Dermis lymphatic vessel endothelial cell (primary cell): Measurements from ENCODE around the gene PRUNE2. TPM values are rescaled to one million over a fixed set of nuclear protein-coding genes. Genes with fewer than 3 reads are reported as not detected.

Experiments
- total RNA-seq: library from RNA; depleted of rRNA; stranded (reverse); fragments of >200 nt; gene quantifications from 2 replicates; pipeline ENCODE4 v1.2.1, GENCODE V29; 2014

Gene PRUNE2, protein sequence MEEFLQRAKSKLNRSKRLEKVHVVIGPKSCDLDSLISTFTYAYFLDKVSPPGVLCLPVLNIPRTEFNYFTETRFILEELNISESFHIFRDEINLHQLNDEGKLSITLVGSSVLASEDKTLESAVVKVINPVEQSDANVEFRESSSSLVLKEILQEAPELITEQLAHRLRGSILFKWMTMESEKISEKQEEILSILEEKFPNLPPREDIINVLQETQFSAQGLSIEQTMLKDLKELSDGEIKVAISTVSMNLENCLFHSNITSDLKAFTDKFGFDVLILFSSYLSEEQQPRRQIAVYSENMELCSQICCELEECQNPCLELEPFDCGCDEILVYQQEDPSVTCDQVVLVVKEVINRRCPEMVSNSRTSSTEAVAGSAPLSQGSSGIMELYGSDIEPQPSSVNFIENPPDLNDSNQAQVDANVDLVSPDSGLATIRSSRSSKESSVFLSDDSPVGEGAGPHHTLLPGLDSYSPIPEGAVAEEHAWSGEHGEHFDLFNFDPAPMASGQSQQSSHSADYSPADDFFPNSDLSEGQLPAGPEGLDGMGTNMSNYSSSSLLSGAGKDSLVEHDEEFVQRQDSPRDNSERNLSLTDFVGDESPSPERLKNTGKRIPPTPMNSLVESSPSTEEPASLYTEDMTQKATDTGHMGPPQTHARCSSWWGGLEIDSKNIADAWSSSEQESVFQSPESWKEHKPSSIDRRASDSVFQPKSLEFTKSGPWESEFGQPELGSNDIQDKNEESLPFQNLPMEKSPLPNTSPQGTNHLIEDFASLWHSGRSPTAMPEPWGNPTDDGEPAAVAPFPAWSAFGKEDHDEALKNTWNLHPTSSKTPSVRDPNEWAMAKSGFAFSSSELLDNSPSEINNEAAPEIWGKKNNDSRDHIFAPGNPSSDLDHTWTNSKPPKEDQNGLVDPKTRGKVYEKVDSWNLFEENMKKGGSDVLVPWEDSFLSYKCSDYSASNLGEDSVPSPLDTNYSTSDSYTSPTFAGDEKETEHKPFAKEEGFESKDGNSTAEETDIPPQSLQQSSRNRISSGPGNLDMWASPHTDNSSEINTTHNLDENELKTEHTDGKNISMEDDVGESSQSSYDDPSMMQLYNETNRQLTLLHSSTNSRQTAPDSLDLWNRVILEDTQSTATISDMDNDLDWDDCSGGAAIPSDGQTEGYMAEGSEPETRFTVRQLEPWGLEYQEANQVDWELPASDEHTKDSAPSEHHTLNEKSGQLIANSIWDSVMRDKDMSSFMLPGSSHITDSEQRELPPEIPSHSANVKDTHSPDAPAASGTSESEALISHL (N-terminal part only)
- 14.1 and 19.4 TPM in 2 replicates for total RNA-seq

GRCh38 chr9:76905791-76906646 lies at the start of gene PRUNE2:
Gene PRUNE2, minus strand, starts transcription at chr9:76906114. Its CDS starts 151 bp downstream, at chr9:76905963.

DNA sequence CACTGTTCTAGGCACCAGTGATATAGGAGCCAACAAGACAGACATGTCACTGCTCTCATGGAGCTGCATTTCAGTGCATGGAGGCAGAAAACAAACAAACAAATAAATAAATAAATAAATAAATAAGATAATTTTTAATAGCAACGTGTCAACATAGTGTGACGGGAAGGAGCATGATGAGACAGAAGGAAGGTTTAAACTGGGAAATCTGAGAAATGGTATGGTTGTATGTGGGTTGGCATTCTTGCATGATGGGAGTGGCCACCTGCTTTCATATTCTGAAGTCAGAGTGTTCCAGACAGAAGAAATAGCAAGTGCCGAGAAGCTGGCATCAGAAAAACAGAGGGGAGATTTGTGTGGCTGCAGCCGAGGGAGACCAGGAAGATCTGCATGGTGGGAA lies 141.8 kb downstream of the PRUNE2 start, which contains the start of gene PCA3:
Gene PCA3, plus strand, starts transcription at position 301 of the 400 bp plus-strand sequence.

Other genes with a start within 250 kb of the PRUNE2 start
- gene PCA3, start 141.7 kb downstream of the PRUNE2 start, total RNA-seq: 0.11 and 0.17 TPM in 2 replicates
- gene FOXB2, start 113.5 kb upstream of the PRUNE2 start, total RNA-seq: not detected in 2 replicates